Left renal cortex interstitium (tissue), 4 donors: ENCODE data around the gene MRM1. TPM values are rescaled to one million over a fixed set of nuclear protein-coding genes. Genes with fewer than 3 reads are reported as not detected.
"Not testable (repeated sequence)": the region's sequence is repeated elsewhere in the genome, so short reads cannot be mapped to it uniquely, and the experiment has no call there.

Experiments
- DNase-seq, 4 donors: peaks; one replicate each; pipeline ENCODE4 v3.0.0-alpha.2; 2013; ENCODE audit warnings: low read depth in 4 of 4, low spot score in 2 of 4, missing footprints in 1 of 4
- polyA plus RNA-seq, 4 donors: library from polyadenylated mRNA; unstranded; fragments of 120-200 nt; gene quantifications; one replicate each; pipeline ENCODE4 v1.2.1, GENCODE V29; 2013; ENCODE audit not compliant: insufficient read length in 4 of 4

The MRM1 gene
- polyA plus RNA-seq, 4 donors: 3.6 to 5.2 (median 4.8) TPM

- DNase-seq: no peak
These were observed 918 bp upstream of the MRM1 start for GRCh38 chr17:36600465-36600864.

GRCh38 chr17:36600936-36601302 is 464 bp upstream of the MRM1 start:
- DNase-seq: no peak

- no peak for DNase-seq
These were observed 806 bp downstream of the MRM1 start for GRCh38 chr17:36602030-36602748.

GRCh38 chr17:36602924-36603384 is 1.6 kb downstream of the MRM1 start:
- DNase-seq: no peak

- not testable (repeated sequence) for DNase-seq
These were observed 3.6 kb downstream of the MRM1 start for GRCh38 chr17:36605028-36605427.

- DNase-seq: no peak
These were observed 6.9 kb downstream of the MRM1 start for GRCh38 chr17:36608280-36608679.

- DNase-seq: no peak
These were observed 7.6 kb downstream of the MRM1 start for GRCh38 chr17:36608794-36609497.

GRCh38 chr17:36609498-36609862 is 8.1 kb downstream of the MRM1 start:
- DNase-seq: no peak

- no peak for DNase-seq
These were observed 9.1 kb downstream of the MRM1 start for GRCh38 chr17:36610474-36610873.

- no peak for DNase-seq
These were observed 10.1 kb downstream of the MRM1 start for GRCh38 chr17:36611345-36612072.

GRCh38 chr17:36612323-36612722 is 10.9 kb downstream of the MRM1 start:
- DNase-seq: no peak

- DNase-seq: no peak
These were observed 11.8 kb downstream of the MRM1 start for GRCh38 chr17:36613155-36613554.

- DNase-seq: no peak
These were observed 12.7 kb downstream of the MRM1 start for GRCh38 chr17:36614081-36614480.

GRCh38 chr17:36614933-36615332 is 13.6 kb downstream of the MRM1 start:
- no peak for DNase-seq

GRCh38 chr17:36616061-36617029 is 15.0 kb downstream of the MRM1 start:
- no peak for DNase-seq

GRCh38 chr17:36617773-36618172 is 16.4 kb downstream of the MRM1 start:
- no peak for DNase-seq

GRCh38 chr17:36623281-36623680 is 21.9 kb downstream of the MRM1 start:
- no peak for DNase-seq

- no peak for DNase-seq
These were observed 23.8 kb downstream of the MRM1 start for GRCh38 chr17:36625188-36625587.

GRCh38 chr17:36627101-36627500 is 25.7 kb downstream of the MRM1 start:
- no peak for DNase-seq

GRCh38 chr17:36628576-36628975 is 27.2 kb downstream of the MRM1 start:
- DNase-seq: no peak
